Activated gamma-delta T cell (primary cell): ENCODE measurements around the gene EVI5L.
"Not testable (repeated sequence)": the region's sequence is repeated elsewhere in the genome, so short reads cannot be mapped to it uniquely, and the experiment has no call there.

ENCODE experiments used
- DNase-seq: peaks from one replicate; lab custom pipeline; 2025; lab: John Stamatoyannopoulos, UW

EVI5L gene

DNA sequence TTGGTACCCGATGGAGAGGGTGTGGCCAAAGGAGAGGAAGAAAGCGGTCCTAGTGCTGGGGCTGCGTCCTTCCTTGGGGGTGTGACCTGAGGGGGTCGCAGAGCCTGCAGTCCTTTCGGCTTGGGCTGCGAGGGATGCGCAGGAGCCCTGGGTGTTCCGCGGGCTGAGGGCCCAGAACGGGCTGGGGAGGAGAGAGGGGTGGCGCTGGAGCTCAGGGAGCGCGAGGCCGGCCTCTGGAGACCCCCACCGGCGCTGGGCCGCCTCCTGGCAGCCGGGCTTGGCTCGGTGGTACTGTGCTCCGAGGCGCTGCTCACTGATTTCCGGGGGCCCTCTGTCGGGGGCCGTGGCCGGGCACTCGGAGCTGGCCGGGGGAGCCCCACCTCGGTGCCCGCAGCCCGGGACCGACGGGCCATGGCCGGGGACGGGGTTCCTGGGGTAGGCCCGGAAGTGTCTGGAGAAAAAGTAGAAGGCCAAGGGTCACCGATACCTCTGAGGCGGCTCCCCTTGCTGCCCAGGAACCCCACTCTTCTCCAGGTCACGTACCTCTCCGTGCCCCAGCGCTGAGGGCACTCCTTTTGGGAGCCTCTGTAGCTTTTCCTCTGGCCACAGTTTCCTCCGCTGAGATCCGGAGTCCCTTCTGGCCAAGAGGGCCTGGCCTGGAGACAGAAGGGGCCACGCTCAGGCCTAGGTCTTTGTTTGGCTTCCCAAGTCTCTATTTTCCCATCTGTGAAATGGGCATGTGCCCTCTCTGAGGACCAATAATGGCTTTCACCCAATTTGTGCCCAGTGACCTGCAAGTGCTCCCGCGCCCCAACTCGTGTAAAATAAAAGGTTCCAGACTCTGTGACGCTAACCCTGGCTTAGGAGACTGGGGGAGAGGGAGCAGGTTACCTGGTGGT is 42.5 kb downstream of the EVI5L start:
- DNase-seq, result no peak

- DNase-seq, result no peak
Observed at GRCh38 chr19:7873304-7874075, 43.5 kb downstream of the EVI5L start.

DNA sequence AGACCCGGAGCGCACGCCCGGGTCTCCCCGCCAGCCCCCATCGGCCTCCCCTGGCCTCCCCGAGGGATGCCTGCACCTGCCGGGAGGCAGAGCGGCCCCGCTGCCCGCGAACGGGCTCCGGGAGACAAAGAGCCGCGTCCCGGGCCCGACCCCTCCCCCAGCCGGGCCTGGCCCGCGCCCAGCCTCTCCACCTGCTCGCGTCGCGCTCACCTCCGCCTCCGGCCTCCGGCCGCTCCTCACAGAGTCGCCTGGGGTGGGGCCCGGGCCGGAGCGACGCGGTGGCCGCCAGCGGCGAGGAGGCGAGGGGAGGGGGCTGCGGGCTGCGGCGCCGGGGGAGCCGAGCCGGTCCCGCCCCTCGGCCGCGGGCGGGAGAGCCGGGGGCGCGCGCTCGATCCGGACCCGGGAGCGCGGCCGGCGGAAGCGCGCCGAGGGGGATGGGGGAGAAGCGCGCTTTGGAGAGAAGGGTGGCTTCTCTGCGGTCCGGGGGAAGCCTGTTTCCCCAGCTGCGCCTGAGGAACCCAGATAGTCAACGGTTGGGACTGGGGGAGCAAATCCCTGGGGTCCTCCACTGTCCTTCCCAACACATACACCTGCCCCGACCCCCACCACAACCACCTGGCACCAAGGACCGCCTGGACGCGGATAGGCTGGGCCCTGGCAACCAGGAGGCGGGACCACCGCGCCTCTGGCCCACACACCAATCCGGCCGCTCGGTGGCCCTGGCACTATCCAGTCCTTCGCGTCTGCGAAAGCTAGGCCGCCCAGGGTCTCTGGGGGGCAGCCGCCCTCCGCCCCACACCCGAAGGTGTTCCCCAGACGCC is 44.3 kb downstream of the EVI5L start, which contains the start of gene PRR36:
Gene PRR36, minus strand, starts transcription at position 315 of the 821 bp plus-strand sequence. CDS start 701 bp downstream, outside the sequence.
- no peak for DNase-seq

GRCh38 chr19:7874897-7875273 is 44.9 kb downstream of the EVI5L start:
- DNase-seq, result no peak

DNA sequence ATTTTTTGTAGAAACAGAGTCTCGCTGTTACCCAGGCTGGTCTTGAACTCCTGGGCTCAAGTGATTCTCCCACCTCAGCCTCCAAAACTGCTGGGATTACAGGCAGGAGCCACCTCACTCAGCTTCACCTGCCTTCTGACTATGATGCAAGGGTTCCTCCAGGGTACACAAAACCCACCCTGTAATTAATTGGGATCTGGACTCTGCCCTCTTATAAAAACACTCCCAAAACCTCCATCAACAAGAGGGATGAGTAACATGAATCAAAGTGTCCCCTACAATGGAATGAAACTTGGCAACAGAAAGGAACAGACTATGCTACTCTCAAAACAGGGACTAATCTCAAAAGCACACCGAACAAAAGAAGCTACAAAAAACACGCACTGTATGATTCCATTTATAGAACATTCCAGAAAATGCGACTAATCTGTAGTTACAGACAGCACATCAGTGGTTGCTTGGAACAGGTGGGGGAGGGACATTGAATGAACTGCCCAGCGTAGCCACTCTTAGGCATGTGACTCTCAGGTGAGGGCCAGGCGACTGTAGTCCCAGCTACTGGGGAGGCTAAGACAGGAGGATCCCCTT is 47.3 kb downstream of the EVI5L start:
- DNase-seq, result no peak

- no peak for DNase-seq
Observed at GRCh38 chr19:7879111-7879807, 49.2 kb downstream of the EVI5L start.

GRCh38 chr19:7879836-7880235 is 49.8 kb downstream of the EVI5L start:
- DNase-seq, result no peak

GRCh38 chr19:7881910-7882309 is 51.9 kb downstream of the EVI5L start:
- DNase-seq, result no peak

DNA sequence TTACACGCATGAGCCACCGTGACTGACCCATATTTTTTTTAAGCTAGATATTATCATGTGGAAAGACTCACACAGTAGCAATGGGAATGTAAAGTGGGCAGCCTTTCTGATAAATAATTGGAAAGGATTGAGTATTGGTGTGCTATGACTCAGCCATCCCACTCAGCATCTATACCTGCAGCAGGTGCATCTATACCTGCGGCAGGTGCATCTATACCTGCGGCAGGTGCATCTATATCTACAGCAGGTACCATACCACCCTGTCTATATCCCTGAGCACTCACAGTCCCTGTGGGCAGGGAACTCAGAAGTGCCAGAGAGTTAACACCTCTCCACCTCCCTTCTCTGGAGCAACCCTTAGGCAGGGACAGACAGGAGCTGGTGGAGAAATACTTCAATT is 53.1 kb downstream of the EVI5L start:
- DNase-seq, result no peak

DNA sequence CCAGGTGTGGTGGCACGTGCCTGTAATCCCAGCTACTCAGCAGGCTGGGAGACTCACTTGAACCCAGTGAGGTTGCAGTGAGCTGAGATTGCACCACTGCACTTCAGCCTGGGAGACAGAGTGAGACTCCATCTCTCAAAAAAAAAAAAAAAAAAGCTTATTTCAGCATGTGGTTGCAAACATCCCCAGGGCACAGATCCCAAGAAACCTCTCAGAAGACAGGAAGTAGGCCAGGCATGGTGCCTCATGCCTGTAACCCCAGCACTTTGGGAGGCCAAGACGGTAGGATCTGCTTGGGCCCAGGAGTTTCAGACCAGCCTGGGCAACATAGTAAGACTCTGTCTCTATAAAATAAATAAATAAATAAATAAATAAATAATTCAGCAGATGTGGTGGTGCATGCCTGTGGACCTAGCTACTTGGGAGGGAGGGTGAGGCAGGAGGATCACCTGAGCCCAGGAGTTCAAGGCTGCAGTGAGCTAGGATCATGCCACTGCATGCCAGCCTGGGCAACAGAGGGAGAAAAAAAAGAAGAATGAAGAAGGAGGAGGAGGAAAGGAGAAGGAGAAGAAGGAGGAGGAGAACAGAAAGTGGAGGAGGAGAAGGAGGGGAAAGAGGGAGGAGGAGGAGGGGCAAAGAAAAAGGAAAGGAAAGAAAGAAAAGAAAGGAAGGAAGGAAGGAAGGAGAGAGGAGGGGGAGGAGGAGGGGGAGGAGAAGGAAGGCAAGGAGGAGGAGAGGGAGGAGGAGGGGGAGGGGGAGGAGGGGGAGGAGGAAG is 54.0 kb downstream of the EVI5L start:
- no peak for DNase-seq

DNA sequence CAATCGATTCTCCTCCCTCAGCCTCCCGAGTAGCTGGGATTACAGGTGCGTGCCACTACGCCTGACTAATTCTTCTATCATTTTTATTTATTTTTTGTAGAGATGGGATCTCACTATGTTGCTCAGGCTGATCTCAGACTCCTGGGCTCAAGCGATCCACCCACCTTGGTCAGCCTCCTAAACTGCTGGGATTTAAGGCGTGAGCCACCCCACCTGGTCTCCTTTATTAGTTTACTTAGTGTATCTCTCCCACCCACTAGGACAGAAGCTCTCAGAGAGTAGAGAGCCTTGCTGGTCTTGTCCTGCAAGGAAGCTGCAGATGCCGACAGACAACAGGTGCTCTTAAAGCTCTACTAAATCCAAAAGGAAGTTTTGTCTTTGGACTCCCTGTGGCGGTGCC is 55.8 kb downstream of the EVI5L start:
- no peak for DNase-seq

GRCh38 chr19:7887408-7888144 is 57.6 kb downstream of the EVI5L start:
- no peak for DNase-seq

DNA sequence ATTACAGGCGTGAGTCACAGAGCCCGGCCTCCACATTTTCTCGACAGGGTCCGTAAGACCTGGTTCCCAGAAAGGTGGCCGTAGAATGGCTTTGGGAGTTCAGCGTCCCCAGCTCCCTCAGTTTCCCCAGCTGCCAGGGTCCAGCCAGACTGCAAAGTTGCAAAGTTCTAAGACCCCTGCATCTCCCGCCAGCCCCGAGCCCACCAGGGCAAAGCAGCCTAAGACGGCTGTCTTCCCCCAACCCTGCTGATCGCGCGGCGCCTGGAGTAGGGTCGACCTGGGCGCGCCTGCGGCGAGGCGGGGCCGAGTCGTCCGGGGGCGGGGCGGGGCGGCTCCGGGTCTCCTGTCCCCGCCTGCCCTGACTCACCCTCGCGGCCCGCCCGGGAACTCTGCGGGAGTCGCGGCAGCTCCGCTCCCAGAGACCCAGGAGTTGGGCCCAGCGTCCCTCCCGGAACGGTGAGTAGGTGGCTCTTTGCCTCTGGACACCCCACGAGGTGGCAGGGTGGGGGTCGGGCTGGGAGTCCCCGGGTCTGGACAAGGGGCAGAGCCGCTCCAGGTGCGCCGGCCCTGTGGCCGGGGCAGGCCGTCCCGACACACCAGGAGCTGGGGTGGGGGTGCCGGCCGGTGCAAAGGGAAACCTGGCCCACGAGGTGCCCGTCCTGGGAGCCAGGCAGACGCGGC is 58.3 kb downstream of the EVI5L start, which contains the start of gene LRRC8E:
Gene LRRC8E, plus strand, starts transcription at position 366 of the 681 bp plus-strand sequence. CDS start 7,094 bp downstream, outside the sequence.
- DNase-seq, result no peak

GRCh38 chr19:7888826-7889217 is 58.8 kb downstream of the EVI5L start:
- no peak for DNase-seq

GRCh38 chr19:7893362-7894101 is 63.5 kb downstream of the EVI5L start:
- DNase-seq, result not testable (repeated sequence)

DNA sequence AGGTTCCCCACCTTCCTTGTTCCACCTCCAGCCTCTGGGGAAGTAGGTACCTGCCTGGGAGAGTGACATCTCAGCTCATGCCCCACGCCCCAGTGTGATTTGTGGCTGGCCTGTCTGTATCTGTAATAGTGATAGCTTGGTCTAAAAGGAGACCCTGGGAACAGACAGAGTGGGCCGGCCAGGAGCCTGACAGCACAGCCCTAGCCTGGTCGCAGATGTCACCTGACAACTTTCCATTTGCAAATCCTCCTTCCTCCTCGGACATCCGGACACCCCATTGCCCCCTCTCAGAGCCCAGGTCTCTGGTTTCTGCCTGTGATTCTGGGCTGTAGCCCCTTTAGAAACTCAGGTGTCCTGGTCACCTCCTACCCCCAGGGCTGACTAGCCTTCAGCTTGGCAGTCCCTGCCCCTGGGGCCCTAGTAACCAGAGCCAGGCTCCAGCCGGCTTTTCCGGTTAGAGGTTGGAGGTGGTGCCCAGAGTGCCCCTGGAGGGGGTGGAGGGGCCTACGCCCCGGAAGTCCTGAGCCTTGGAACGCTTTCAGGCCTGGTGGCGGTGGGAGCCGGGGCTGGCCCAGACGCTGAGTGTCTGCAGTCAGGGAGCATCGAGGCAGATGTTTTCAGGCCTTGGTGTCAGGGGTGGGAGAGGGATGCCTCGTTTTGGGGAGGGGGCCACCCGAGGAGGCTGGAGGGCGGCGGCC is 64.7 kb downstream of the EVI5L start:
- DNase-seq, result no peak

GRCh38 chr19:7895565-7895964 is 65.5 kb downstream of the EVI5L start:
- DNase-seq, result no peak

- no peak for DNase-seq
Observed at GRCh38 chr19:7897292-7897691, 67.3 kb downstream of the EVI5L start.
